A673 (cell line): ENCODE data around the gene GRIK4. TPM values are rescaled to one million over a fixed set of nuclear protein-coding genes. Genes with fewer than 3 reads are reported as not detected.

Source experiments
- BruUV-seq: library from RNA; stranded (reverse); fragments of 400-500 nt; replicated peaks from 2 replicates; lab custom pipeline; 2021; lab: Mats Ljungman, UMichigan
- CTCF ChIA-PET: fragments of 300-600 bp; sonication (Branson Sonifier 250); formaldehyde crosslinking; loops from one replicate; lab custom pipeline; 2022; ENCODE audit warnings: antibody characterized with exemption; lab: Charles Lee
- POLR2A ChIA-PET: fragments of 300-600 bp; sonication (Branson Sonifier 250); formaldehyde crosslinking; loops from one replicate; lab custom pipeline; 2022; ENCODE audit warnings: antibody characterized with exemption; ENCODE audit not compliant: low non-redundant PET; lab: Charles Lee
- DNase-seq: peaks from one replicate; pipeline ENCODE4 v3.0.0-alpha.2; 2015; ENCODE audit warnings: low spot score
- H3K27ac ChIP-seq: fragments of 200-600 bp; sonication (generic); 2 replicates; pipeline ENCODE4 v1.5.1; 2016; ENCODE audit warnings: mixed run types, low read depth, mild to moderate bottlenecking, mixed read lengths, antibody characterized with exemption, low read length; ENCODE audit not compliant: poor library complexity, severe bottlenecking
- H3K27me3 ChIP-seq: fragments of 200-600 bp; sonication (generic); replicated peaks from 2 replicates; pipeline ENCODE4 v1.6.1; 2017; ENCODE audit warnings: mixed run types, low read depth, mild to moderate bottlenecking, mixed read lengths, antibody characterized with exemption, low read length; ENCODE audit not compliant: insufficient read depth, poor library complexity
- H3K36me3 ChIP-seq: fragments of 200-600 bp; sonication (generic); 2 replicates; pipeline ENCODE4 v1.6.1; 2016; ENCODE audit warnings: mixed run types, mild to moderate bottlenecking, mixed read lengths, antibody characterized with exemption, low read length; ENCODE audit not compliant: insufficient read depth, poor library complexity, severe bottlenecking
- H3K4me1 ChIP-seq: fragments of 200-600 bp; sonication (generic); 2 replicates; pipeline ENCODE4 v1.6.1; 2017; ENCODE audit warnings: mixed run types, mild to moderate bottlenecking, mixed read lengths, antibody characterized with exemption, low read length; ENCODE audit not compliant: insufficient read depth, poor library complexity, severe bottlenecking
- H3K4me3 ChIP-seq: fragments of 200-600 bp; sonication (generic); 2 replicates; pipeline ENCODE4 v1.5.1; 2016; ENCODE audit warnings: low read depth, mixed run types, mild to moderate bottlenecking, mixed read lengths, low read length; ENCODE audit not compliant: poor library complexity, severe bottlenecking
- H3K9me3 ChIP-seq: fragments of 200-600 bp; sonication (generic); 2 replicates; pipeline ENCODE4 v1.6.1; 2016; ENCODE audit warnings: mixed run types, low read depth, mild to moderate bottlenecking, mixed read lengths, antibody characterized with exemption, low read length; ENCODE audit not compliant: poor library complexity, severe bottlenecking
- CTCF ChIP-seq: fragments of 300-800, 200-600 bp; sonication (generic); conservative IDR thresholded peaks from 2 replicates; pipeline ENCODE4 v1.5.1; 2017; ENCODE audit warnings: low read depth, mild to moderate bottlenecking, antibody characterized with exemption, low read length, moderate library complexity, mixed read lengths
- EZH2 ChIP-seq: fragments of 200-600 bp; sonication (generic); IDR thresholded peaks from 2 replicates; pipeline ENCODE4 v1.6.1; 2017; ENCODE audit warnings: borderline replicate concordance, low read depth, mild to moderate bottlenecking, mixed read lengths, antibody characterized with exemption, low read length; ENCODE audit not compliant: poor library complexity, severe bottlenecking
- intact Hi-C: fragments of 100-400 bp; cut with micrococcal nuclease; formaldehyde crosslinking; loops from one replicate; pipeline ENCODE4 v1.10.0; 2022; ENCODE audit not compliant: unreplicated experiment
- total RNA-seq: library from RNA; stranded (reverse); gene quantifications from 2 replicates; pipeline ENCODE4 v1.2.3, GENCODE V29; 2021

The GRIK4 gene
- total RNA-seq, 1 experiment from 2014 or later, result not detected

- no TSS peak for BruUV-seq
These were observed 467.2 kb downstream of the GRIK4 start for GRCh38 chr11:120978701-120979100.

GRCh38 chr11:120985718-120986569 is 474.4 kb downstream of the GRIK4 start:
- peak overlapping the region; percentile 28 for H3K4me3 ChIP-seq
- intact Hi-C loops, result no loop called here
- no peaks in the 10 kb centered on the region for H3K9me3 ChIP-seq
- DNase-seq, result peak; percentile 63
- TF ChIP-seq CTCF, result peak; percentile 37; the same call in 1 of the 2 replicates
- TF ChIP-seq EZH2, result peak; percentile 76
- H3K27me3 ChIP-seq, result peaks cover 80% of the 10 kb centered on the region
- no TSS peak for BruUV-seq
- H3K27ac ChIP-seq, result no peak overlapping the region
- H3K4me1 ChIP-seq, result no peaks in the 10 kb centered on the region
- POLR2A ChIA-PET, result no interaction called here
- CTCF ChIA-PET, result interaction anchor here (0.6 kb wide), 1 partner anchor 116 kb away, joined by 3 read pairs; no protein-coding TSS in a partner anchor
- H3K36me3 ChIP-seq, result no peaks in the 10 kb centered on the region

More at GRCh38 chr11:120978701-120979100, 467.2 kb downstream of the GRIK4 start:
- TF ChIP-seq CTCF, result no peak
- no peak for TF ChIP-seq EZH2
- Histone ChIP-seq H3K27me3 (peaks cover 72% of the 10 kb centered on the region), H3K4me1 (no peaks in the 10 kb centered on the region), H3K9me3 (no peaks in the 10 kb centered on the region), H3K27ac (no peak overlapping the region), H3K4me3 (no peak overlapping the region), H3K36me3 (no peaks in the 10 kb centered on the region)
- POLR2A ChIA-PET, result interaction anchor here (0.7 kb wide), 1 partner anchor 57 kb away, joined by 3 read pairs; no protein-coding TSS in a partner anchor
- CTCF ChIA-PET, result no interaction called here
- no peak for DNase-seq
- intact Hi-C loops, result no loop called here

GRCh38 chr11:120988603-120989002 is 477.1 kb downstream of the GRIK4 start:
- Histone ChIP-seq H3K9me3 (no peaks in the 10 kb centered on the region), H3K36me3 (no peaks in the 10 kb centered on the region), H3K27me3 (peaks cover 69% of the 10 kb centered on the region), H3K4me3 (no peak overlapping the region), H3K27ac (no peak overlapping the region), H3K4me1 (no peaks in the 10 kb centered on the region)
- no peak for DNase-seq
- BruUV-seq, result no TSS peak
- ChIA-PET POLR2A (no interaction called here), CTCF (no interaction called here)
- intact Hi-C loops, result no loop called here
- TF ChIP-seq CTCF (no peak), EZH2 (no peak)
